DND-41 (cell line): ENCODE data around the gene PHF19.

Experiments
- EZH2 ChIP-seq: IDR thresholded peaks from 3 replicates; pipeline ENCODE4 v1.6.1; 2012; ENCODE audit warnings: borderline replicate concordance, low read depth, mild to moderate bottlenecking, moderate library complexity, low read length, inconsistent platforms; ENCODE audit not compliant: severe bottlenecking
- TF ChIP-seq, protein P1 (sequence below): IDR thresholded peaks from 2 replicates; pipeline ENCODE4 v1.5.1; 2012; ENCODE audit warnings: borderline replicate concordance, low read length, moderate library complexity, mild to moderate bottlenecking; ENCODE audit not compliant: poor library complexity, severe bottlenecking; ENCODE audit errors: extremely low read depth

DNA sequence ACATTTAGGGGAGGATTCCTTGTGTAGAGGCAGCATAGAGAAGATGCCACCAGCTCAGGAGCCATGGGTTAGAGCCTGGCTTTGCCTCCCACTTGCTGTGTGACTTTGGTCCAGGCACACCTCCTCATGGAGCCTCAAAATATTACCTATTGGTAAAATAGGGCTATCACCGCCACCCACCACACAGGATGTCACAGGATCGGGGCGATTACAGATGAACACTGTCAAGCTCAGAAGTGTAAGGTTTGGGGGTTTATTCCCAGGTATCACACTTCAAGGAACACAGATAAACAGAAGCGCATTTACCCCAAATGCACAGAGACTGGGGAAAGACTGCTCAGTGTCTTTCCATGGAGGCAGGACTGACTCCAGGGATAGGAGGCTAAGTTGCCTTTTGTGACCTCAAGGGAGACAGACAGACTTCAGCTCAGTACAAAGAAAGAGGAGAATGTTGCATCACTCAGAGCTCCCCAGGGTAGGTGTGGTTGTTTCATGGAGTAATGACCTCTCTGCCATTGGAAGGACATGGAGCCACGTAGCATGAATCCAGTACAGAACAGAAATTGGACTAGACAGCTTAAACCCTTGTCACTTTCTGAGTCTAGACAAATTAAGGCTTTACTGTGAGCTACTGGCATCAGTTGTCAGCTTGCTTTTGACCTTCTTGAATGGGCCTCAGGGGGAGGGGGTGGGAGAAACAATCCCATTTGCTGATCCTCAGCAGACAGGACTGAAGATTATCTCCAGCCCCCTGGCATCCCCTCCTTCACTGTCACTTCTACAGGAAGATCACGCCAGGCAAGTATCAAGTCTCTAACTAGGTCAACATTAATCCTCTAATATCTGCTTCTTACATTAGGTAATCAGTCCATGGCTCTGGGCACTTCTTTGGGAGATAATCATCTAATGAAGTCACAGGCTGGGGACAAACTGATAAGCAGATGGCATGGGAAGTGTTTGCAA is 43.1 kb upstream of the PHF19 start:
- TF ChIP-seq EZH2, result no peak
- TF ChIP-seq, protein P1, sequence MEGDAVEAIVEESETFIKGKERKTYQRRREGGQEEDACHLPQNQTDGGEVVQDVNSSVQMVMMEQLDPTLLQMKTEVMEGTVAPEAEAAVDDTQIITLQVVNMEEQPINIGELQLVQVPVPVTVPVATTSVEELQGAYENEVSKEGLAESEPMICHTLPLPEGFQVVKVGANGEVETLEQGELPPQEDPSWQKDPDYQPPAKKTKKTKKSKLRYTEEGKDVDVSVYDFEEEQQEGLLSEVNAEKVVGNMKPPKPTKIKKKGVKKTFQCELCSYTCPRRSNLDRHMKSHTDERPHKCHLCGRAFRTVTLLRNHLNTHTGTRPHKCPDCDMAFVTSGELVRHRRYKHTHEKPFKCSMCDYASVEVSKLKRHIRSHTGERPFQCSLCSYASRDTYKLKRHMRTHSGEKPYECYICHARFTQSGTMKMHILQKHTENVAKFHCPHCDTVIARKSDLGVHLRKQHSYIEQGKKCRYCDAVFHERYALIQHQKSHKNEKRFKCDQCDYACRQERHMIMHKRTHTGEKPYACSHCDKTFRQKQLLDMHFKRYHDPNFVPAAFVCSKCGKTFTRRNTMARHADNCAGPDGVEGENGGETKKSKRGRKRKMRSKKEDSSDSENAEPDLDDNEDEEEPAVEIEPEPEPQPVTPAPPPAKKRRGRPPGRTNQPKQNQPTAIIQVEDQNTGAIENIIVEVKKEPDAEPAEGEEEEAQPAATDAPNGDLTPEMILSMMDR, result no peak
